GM12878 (cell line): ENCODE data around the gene THBS3. TPM values are rescaled to one million over a fixed set of nuclear protein-coding genes. Genes with fewer than 3 reads are reported as not detected.

Experiments
- EED ChIP-seq: sonication (generic); IDR thresholded peaks from 2 replicates; pipeline ENCODE4 v1.6.1; 2016; ENCODE audit warnings: antibody characterized with exemption, low read depth
- NRF1 ChIP-seq: conservative IDR thresholded peaks from 2 replicates; pipeline ENCODE4 v1.6.1; 2011; ENCODE audit warnings: mild to moderate bottlenecking, low read depth, low read length, improper control_type of control experiment
- polyA plus RNA-seq, 11 experiments: library from polyadenylated mRNA; depleted of rRNA in 4 of 11; unstranded in 6 of 11; stranded (reverse) in 5 of 11; fragments of >200 nt; fragmentation: Nextera tagmentation in 4 of 11; fragmentation: Illumina TruSeq in 1 of 11; extraction: Ambion mirVana in 4 of 11; extraction: Trizol in 1 of 11; gene quantifications; 1 replicate in 1 of 11; 2 replicates in 10 of 11; pipeline versions ENCODE4 v1.2.1 to v1.2.3, GENCODE V29; 2011 to 2016; ENCODE audit warnings: inconsistent platforms in 2 of 11, missing spikeins in 2 of 11, low read depth in 1 of 11
- total RNA-seq, 4 experiments: library from RNA; depleted of rRNA in 3 of 4; stranded (reverse); fragments of >200 nt in 3 of 4; fragmentation: Illumina TruSeq in 1 of 4; extraction: Trizol in 1 of 4; gene quantifications; 2 replicates each; pipeline versions ENCODE4 v1.2.1 to v1.2.3, GENCODE V29; 2013 to 2021
- TF ChIP-seq, protein P1 (sequence below): IDR thresholded peaks from 2 replicates; pipeline ENCODE4 v1.6.1; 2012; ENCODE audit warnings: improper control_type of control experiment, low read depth, low read length; ENCODE audit not compliant: insufficient replicate concordance
- TF ChIP-seq, protein P2 (sequence below): fragments of 150-350 bp; IDR thresholded peaks from 2 replicates; pipeline ENCODE4 v1.6.1; 2016; ENCODE audit warnings: low read depth, low read length

The THBS3 gene
- total and polyA plus RNA-seq, 10 of the 15 experiments (the other 5 are each of a cell fraction or from before 2014, with no cell fraction given): 0.66 to 3.6 (median 2.0) TPM

DNA sequence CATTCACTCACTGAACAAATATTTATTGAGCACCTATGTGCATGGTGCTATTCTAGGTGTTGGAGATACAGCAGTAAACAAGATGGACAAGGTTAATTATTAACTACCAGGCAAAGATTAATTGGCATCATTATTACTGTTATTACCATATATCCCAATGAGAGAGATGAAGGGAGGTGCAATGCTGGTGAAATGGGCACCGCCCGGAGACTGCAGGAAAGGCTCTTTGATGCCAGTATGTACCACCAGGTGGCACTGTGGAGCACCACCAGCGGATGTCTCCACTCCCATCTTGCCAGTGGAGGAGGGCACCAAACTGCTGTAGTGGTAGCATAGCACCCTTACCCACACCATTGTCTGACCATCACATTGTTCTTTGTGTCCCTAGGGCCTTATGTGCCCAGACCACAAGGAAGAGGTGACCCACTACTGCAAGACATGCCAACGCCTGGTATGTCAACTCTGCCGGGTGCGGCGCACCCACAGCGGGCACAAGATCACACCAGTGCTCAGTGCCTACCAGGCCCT is 31.1 kb downstream of the THBS3 start (continued):
- TF ChIP-seq, protein P1, sequence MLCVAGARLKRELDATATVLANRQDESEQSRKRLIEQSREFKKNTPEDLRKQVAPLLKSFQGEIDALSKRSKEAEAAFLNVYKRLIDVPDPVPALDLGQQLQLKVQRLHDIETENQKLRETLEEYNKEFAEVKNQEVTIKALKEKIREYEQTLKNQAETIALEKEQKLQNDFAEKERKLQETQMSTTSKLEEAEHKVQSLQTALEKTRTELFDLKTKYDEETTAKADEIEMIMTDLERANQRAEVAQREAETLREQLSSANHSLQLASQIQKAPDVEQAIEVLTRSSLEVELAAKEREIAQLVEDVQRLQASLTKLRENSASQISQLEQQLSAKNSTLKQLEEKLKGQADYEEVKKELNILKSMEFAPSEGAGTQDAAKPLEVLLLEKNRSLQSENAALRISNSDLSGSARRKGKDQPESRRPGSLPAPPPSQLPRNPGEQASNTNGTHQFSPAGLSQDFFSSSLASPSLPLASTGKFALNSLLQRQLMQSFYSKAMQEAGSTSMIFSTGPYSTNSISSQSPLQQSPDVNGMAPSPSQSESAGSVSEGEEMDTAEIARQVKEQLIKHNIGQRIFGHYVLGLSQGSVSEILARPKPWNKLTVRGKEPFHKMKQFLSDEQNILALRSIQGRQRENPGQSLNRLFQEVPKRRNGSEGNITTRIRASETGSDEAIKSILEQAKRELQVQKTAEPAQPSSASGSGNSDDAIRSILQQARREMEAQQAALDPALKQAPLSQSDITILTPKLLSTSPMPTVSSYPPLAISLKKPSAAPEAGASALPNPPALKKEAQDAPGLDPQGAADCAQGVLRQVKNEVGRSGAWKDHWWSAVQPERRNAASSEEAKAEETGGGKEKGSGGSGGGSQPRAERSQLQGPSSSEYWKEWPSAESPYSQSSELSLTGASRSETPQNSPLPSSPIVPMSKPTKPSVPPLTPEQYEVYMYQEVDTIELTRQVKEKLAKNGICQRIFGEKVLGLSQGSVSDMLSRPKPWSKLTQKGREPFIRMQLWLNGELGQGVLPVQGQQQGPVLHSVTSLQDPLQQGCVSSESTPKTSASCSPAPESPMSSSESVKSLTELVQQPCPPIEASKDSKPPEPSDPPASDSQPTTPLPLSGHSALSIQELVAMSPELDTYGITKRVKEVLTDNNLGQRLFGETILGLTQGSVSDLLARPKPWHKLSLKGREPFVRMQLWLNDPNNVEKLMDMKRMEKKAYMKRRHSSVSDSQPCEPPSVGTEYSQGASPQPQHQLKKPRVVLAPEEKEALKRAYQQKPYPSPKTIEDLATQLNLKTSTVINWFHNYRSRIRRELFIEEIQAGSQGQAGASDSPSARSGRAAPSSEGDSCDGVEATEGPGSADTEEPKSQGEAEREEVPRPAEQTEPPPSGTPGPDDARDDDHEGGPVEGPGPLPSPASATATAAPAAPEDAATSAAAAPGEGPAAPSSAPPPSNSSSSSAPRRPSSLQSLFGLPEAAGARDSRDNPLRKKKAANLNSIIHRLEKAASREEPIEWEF: no peak
- TF ChIP-seq, protein P2, sequence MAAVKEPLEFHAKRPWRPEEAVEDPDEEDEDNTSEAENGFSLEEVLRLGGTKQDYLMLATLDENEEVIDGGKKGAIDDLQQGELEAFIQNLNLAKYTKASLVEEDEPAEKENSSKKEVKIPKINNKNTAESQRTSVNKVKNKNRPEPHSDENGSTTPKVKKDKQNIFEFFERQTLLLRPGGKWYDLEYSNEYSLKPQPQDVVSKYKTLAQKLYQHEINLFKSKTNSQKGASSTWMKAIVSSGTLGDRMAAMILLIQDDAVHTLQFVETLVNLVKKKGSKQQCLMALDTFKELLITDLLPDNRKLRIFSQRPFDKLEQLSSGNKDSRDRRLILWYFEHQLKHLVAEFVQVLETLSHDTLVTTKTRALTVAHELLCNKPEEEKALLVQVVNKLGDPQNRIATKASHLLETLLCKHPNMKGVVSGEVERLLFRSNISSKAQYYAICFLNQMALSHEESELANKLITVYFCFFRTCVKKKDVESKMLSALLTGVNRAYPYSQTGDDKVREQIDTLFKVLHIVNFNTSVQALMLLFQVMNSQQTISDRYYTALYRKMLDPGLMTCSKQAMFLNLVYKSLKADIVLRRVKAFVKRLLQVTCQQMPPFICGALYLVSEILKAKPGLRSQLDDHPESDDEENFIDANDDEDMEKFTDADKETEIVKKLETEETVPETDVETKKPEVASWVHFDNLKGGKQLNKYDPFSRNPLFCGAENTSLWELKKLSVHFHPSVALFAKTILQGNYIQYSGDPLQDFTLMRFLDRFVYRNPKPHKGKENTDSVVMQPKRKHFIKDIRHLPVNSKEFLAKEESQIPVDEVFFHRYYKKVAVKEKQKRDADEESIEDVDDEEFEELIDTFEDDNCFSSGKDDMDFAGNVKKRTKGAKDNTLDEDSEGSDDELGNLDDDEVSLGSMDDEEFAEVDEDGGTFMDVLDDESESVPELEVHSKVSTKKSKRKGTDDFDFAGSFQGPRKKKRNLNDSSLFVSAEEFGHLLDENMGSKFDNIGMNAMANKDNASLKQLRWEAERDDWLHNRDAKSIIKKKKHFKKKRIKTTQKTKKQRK: no peak
- TF ChIP-seq EED (no peak), NRF1 (no peak)
- TF ChIP-seq, all 136 proteins: peak for 12
